Mucosa of descending colon (tissue), 3 donors: ENCODE results near the gene SCT. TPM values are rescaled to one million over a fixed set of nuclear protein-coding genes. Genes with fewer than 3 reads are reported as not detected.
A peak's percentile ranks its signal among the peaks of the same experiment; 100 is the strongest.

Experiments
- ATAC-seq: fragments of 200-7000 bp; cut with Tn5 transposase; one replicate; pipeline ENCODE4 v1.9.1; 2020; ENCODE audit warnings: mild to moderate bottlenecking, moderate library complexity
- DNase-seq, 3 donors: peaks; one replicate each; pipeline ENCODE4 v3.0.0-alpha.2; 2020
- H3K36me3 ChIP-seq: fragments of 200-600 bp; one replicate; pipeline ENCODE4 v1.8.0; 2021; ENCODE audit warnings: low read depth, mild to moderate bottlenecking
- H3K4me1 ChIP-seq: fragments of 200-600 bp; one replicate; pipeline ENCODE4 v1.8.0; 2021; ENCODE audit warnings: low read depth, mild to moderate bottlenecking
- H3K4me3 ChIP-seq: fragments of 200-600 bp; one replicate; pipeline ENCODE4 v1.8.0; 2021; ENCODE audit warnings: mild to moderate bottlenecking
- H3K9me3 ChIP-seq: fragments of 200-600 bp; one replicate; pipeline ENCODE4 v1.8.0; 2021; ENCODE audit warnings: mild to moderate bottlenecking
- CTCF ChIP-seq: fragments of 200-600 bp; IDR thresholded peaks from one replicate; pipeline ENCODE4 v1.8.0; 2022; ENCODE audit warnings: antibody characterized with exemption, mild to moderate bottlenecking
- intact Hi-C, 2 donors: fragments of 100-400 bp; cut with DNase I in 1 of 2; cut with micrococcal nuclease in 1 of 2; formaldehyde crosslinking; loops; one replicate each; pipeline versions ENCODE4 v1.11.0 to v1.11.1; 2022; cut with DNase I, micrococcal nuclease
- total RNA-seq, 3 donors: library from RNA; stranded (reverse); fragmentation: NEBNext Ultra II Directional in 2 of 3; extraction: Animal tissue kit (Norgen Biotek cat#: 25700) in 2 of 3; gene quantifications; one replicate each; pipeline versions ENCODE4 v1.2.1 to v1.2.4, GENCODE V29; 2021 to 2023
- donor health status: DM: no; HTN: no; CAD: no; lungs with moderate emphysema.
- donor health status: DM: no; HTN: no; CAD: no.
- donor health status: DM: no; HTN: yes; CAD: no.

The SCT gene
- total RNA-seq, 3 donors from 2014 or later = 1.0 TPM; not detected in 1

GRCh38 chr11:586376-587316, 40.3 kb downstream of the SCT start:
- DNase-seq = peak in 1 of 3 donors; percentile 21
- no peak for ATAC-seq
- no peaks in the 10 kb centered on the region for H3K4me1 ChIP-seq
- no peak for TF ChIP-seq CTCF
- no peaks in the 10 kb centered on the region for H3K9me3 ChIP-seq
- no peak overlapping the region for H3K4me3 ChIP-seq
- peaks cover 4% of the 10 kb centered on the region for H3K36me3 ChIP-seq
- intact Hi-C loops = no loop called here

- Histone ChIP-seq H3K9me3 (no peaks in the 10 kb centered on the region), H3K4me3 (no peak overlapping the region), H3K4me1 (peaks cover 6% of the 10 kb centered on the region), H3K36me3 (peaks cover 4% of the 10 kb centered on the region)
- no peak for ATAC-seq
- no peak for TF ChIP-seq CTCF
- intact Hi-C loops = no loop called here
- no peak for DNase-seq
These were observed 42.7 kb downstream of the SCT start for GRCh38 chr11:584287-584686.

GRCh38 chr11:581752-582151, 45.2 kb downstream of the SCT start:
- Histone ChIP-seq H3K4me3 (no peak overlapping the region), H3K4me1 (peaks cover 22% of the 10 kb centered on the region), H3K36me3 (peaks cover 4% of the 10 kb centered on the region), H3K9me3 (no peaks in the 10 kb centered on the region)
- ATAC-seq (no peak), DNase-seq (no peak)
- TF ChIP-seq CTCF = no peak
- intact Hi-C loops = no loop called here

- intact Hi-C loops = no loop called here
- Histone ChIP-seq H3K36me3 (peaks cover 4% of the 10 kb centered on the region), H3K4me3 (no peak overlapping the region), H3K4me1 (peaks cover 22% of the 10 kb centered on the region), H3K9me3 (no peaks in the 10 kb centered on the region)
- TF ChIP-seq CTCF = no peak
- ATAC-seq = no peak
- DNase-seq = no peak
These were observed 45.6 kb downstream of the SCT start for GRCh38 chr11:581342-581741.

- H3K4me3 ChIP-seq = no peak overlapping the region
- H3K36me3 ChIP-seq = peaks cover 4% of the 10 kb centered on the region
- ATAC-seq (no peak), DNase-seq (no peak)
- intact Hi-C loops = no loop called here
- H3K9me3 ChIP-seq = no peaks in the 10 kb centered on the region
- TF ChIP-seq CTCF = no peak
- H3K4me1 ChIP-seq = peaks cover 29% of the 10 kb centered on the region
These were observed 47.0 kb downstream of the SCT start for GRCh38 chr11:579830-580601.
